ENCODE measurements around the gene KRTAP5-2.
"Not testable (repeated sequence)": the region's sequence is repeated elsewhere in the genome, so short reads cannot be mapped to it uniquely, and the experiment has no call there.

The KRTAP5-2 gene

GRCh38 chr11:1597994-1598380, at the start of gene KRTAP5-2:
KRTAP5-2 (minus strand) TSS chr11:1598294; CDS start chr11:1598250, 44 bp downstream.
- DNase-seq (ENCODE audit: low read depth in 2 of 2) = no peak

- not testable (repeated sequence) for DNase-seq (ENCODE audit: low read depth in 2 of 2)
Measured at GRCh38 chr11:1646540-1646939, 48.4 kb upstream of the KRTAP5-2 start.

- DNase-seq (ENCODE audit: low read depth in 2 of 2) = no peak
Measured at GRCh38 chr11:1645357-1645821, 47.3 kb upstream of the KRTAP5-2 start.

GRCh38 chr11:1644601-1645356, 46.7 kb upstream of the KRTAP5-2 start:
- DNase-seq (ENCODE audit: low read depth in 2 of 2) = no peak

GRCh38 chr11:1643146-1643690, 45.1 kb upstream of the KRTAP5-2 start:
- DNase-seq (ENCODE audit: low read depth in 2 of 2) = no peak

GRCh38 chr11:1642288-1643145, 44.4 kb upstream of the KRTAP5-2 start:
- DNase-seq (ENCODE audit: low read depth in 2 of 2) = no peak

- no peak for DNase-seq (ENCODE audit: low read depth in 2 of 2)
Measured at GRCh38 chr11:1641096-1641495, 43.0 kb upstream of the KRTAP5-2 start.

- no peak for DNase-seq (ENCODE audit: low read depth in 2 of 2)
Measured at GRCh38 chr11:1640076-1640946, 42.2 kb upstream of the KRTAP5-2 start.

- DNase-seq (ENCODE audit: low read depth in 2 of 2) = no peak
Measured at GRCh38 chr11:1639666-1640065, 41.6 kb upstream of the KRTAP5-2 start.

- DNase-seq (ENCODE audit: low read depth in 2 of 2) = no peak
Measured at GRCh38 chr11:1639102-1639620, 41.1 kb upstream of the KRTAP5-2 start.

- no peak for DNase-seq (ENCODE audit: low read depth in 2 of 2)
Measured at GRCh38 chr11:1638344-1638743, 40.2 kb upstream of the KRTAP5-2 start.

GRCh38 chr11:1637628-1638027, 39.5 kb upstream of the KRTAP5-2 start:
- DNase-seq (ENCODE audit: low read depth in 2 of 2) = no peak

GRCh38 chr11:1636291-1636950, 38.3 kb upstream of the KRTAP5-2 start:
- no peak for DNase-seq (ENCODE audit: low read depth in 2 of 2)

GRCh38 chr11:1633864-1634263, 35.8 kb upstream of the KRTAP5-2 start:
- no peak for DNase-seq (ENCODE audit: low read depth in 2 of 2)

GRCh38 chr11:1632053-1632714, 34.1 kb upstream of the KRTAP5-2 start:
- DNase-seq (ENCODE audit: low read depth in 2 of 2) = no peak

- no peak for DNase-seq (ENCODE audit: low read depth in 2 of 2)
Measured at GRCh38 chr11:1631066-1631568, 33.0 kb upstream of the KRTAP5-2 start.

GRCh38 chr11:1630271-1630670, 32.2 kb upstream of the KRTAP5-2 start:
- DNase-seq (ENCODE audit: low read depth in 2 of 2) = no peak

- no peak for DNase-seq (ENCODE audit: low read depth in 2 of 2)
Measured at GRCh38 chr11:1629326-1630185, 31.5 kb upstream of the KRTAP5-2 start, which contains the start of gene KRTAP5-5. KRTAP5-5 (plus strand) TSS chr11:1629775; CDS start chr11:1629841, 66 bp downstream.
